PC-3 (cell line): ENCODE measurements around the gene HDAC1. TPM values are rescaled to one million over a fixed set of nuclear protein-coding genes. Genes with fewer than 3 reads are reported as not detected.

ENCODE experiments used
- ATAC-seq: fragments of 200-7000 bp; cut with Tn5 transposase; 2 replicates; pipeline ENCODE4 v1.9.1; 2020; ENCODE audit warnings: mild to moderate bottlenecking, moderate library complexity
- BruUV-seq: library from RNA; stranded (reverse); fragments of 400-500 nt; replicated peaks from 2 replicates; lab custom pipeline; 2021; lab: Mats Ljungman, UMichigan
- CTCF ChIA-PET: fragments of 300-600 bp; sonication (Branson Sonifier 250); formaldehyde crosslinking; loops from one replicate; lab custom pipeline; 2022; ENCODE audit warnings: antibody characterized with exemption; lab: Charles Lee
- POLR2A ChIA-PET: fragments of 300-600 bp; sonication (Branson Sonifier 250); formaldehyde crosslinking; loops from one replicate; lab custom pipeline; 2022; ENCODE audit warnings: antibody characterized with exemption; ENCODE audit not compliant: unreplicated experiment; lab: Charles Lee
- DNase-seq: peaks from one replicate; pipeline ENCODE4 v3.0.0-alpha.2; 2015
- H2AFZ ChIP-seq: fragments of 300-600 bp; sonication (generic); 2 replicates; pipeline ENCODE4 v1.6.0; 2016; ENCODE audit warnings: antibody characterized with exemption, low read length
- H3F3A ChIP-seq: fragments of 300-600 bp; sonication (generic); one replicate; pipeline ENCODE4 v1.6.0; 2017; ENCODE audit warnings: antibody characterized with exemption, low read length, control low read depth, mild to moderate bottlenecking; ENCODE audit not compliant: unreplicated experiment
- H3K27ac ChIP-seq: fragments of 300-600 bp; sonication (generic); 2 replicates; pipeline ENCODE4 v1.5.1; 2016; ENCODE audit warnings: mild to moderate bottlenecking, low read length
- H3K27me3 ChIP-seq: fragments of 300-600 bp; sonication (generic); 2 replicates; pipeline ENCODE4 v1.6.1; 2016; ENCODE audit warnings: low read length, mixed read lengths
- H3K36me3 ChIP-seq: fragments of 300-600 bp; sonication (generic); 2 replicates; pipeline ENCODE4 v1.6.1; 2016; ENCODE audit warnings: low read depth, mixed run types, low read length, mixed read lengths
- H3K4me1 ChIP-seq: fragments of 300-600 bp; sonication (generic); 2 replicates; pipeline ENCODE4 v1.5.1; 2016; ENCODE audit warnings: low read length; ENCODE audit not compliant: insufficient read depth
- H3K4me2 ChIP-seq: fragments of 300-600 bp; sonication (generic); 2 replicates; pipeline ENCODE4 v1.6.0; 2016; ENCODE audit warnings: low read length
- H3K4me3 ChIP-seq: fragments of 300-600 bp; sonication (generic); 2 replicates; pipeline ENCODE4 v1.5.1; 2016; ENCODE audit warnings: mild to moderate bottlenecking, low read length, mixed read lengths
- H3K79me2 ChIP-seq: fragments of 300-600 bp; sonication (generic); 2 replicates; pipeline ENCODE4 v1.6.1; 2017; ENCODE audit warnings: low read length, mixed read lengths
- H3K9ac ChIP-seq: fragments of 300-600 bp; sonication (generic); 2 replicates; pipeline ENCODE4 v1.6.0; 2016; ENCODE audit warnings: mild to moderate bottlenecking, low read length
- H3K9me2 ChIP-seq: fragments of 300-600 bp; sonication (generic); replicated peaks from 2 replicates; pipeline ENCODE4 v1.6.1; 2016; ENCODE audit warnings: mixed run types, low read length, mixed read lengths
- H3K9me3 ChIP-seq: fragments of 300-600 bp; sonication (generic); 2 replicates; pipeline ENCODE4 v1.6.1; 2016; ENCODE audit warnings: low read length, mixed read lengths
- H4K20me1 ChIP-seq: fragments of 300-600 bp; sonication (generic); 2 replicates; pipeline ENCODE4 v1.6.1; 2016; ENCODE audit warnings: low read length, mixed read lengths
- CTCF ChIP-seq: fragments of 300-600 bp; sonication (generic); conservative IDR thresholded peaks from 2 replicates; pipeline ENCODE4 v1.5.1; 2017; ENCODE audit warnings: antibody characterized with exemption, low read depth, mild to moderate bottlenecking, low read length
- EZH2 ChIP-seq: fragments of 300-600 bp; sonication (generic); IDR thresholded peaks from one replicate; pipeline ENCODE4 v1.6.1; 2017; ENCODE audit warnings: antibody characterized with exemption, mild to moderate bottlenecking, low read length; ENCODE audit not compliant: unreplicated experiment
- EZH2phosphoT487 ChIP-seq: fragments of 300-600 bp; sonication (generic); IDR thresholded peaks from 2 replicates; pipeline ENCODE4 v1.6.1; 2018; ENCODE audit warnings: mild to moderate bottlenecking, antibody characterized with exemption, low read length, borderline replicate concordance
- intact Hi-C: fragments of 100-400 bp; cut with micrococcal nuclease; formaldehyde crosslinking; loops from 2 replicates; pipeline ENCODE4 v1.9.0; 2023
- total RNA-seq: library from RNA; depleted of rRNA; stranded (reverse); fragments of >200 nt; gene quantifications from 2 replicates; pipeline ENCODE4 v1.2.3, GENCODE V29; 2014

The HDAC1 gene
- total RNA-seq, 1 experiment from 2014 or later, result 184 TPM

GRCh38 chr1:32269744-32270143, 22.1 kb upstream of the HDAC1 start:
- no peaks in the 10 kb centered on the region for H3K36me3 ChIP-seq

GRCh38 chr1:32272557-32273390, 19.1 kb upstream of the HDAC1 start:
- H3F3A ChIP-seq, result no peaks in the 10 kb centered on the region
- H3K9ac ChIP-seq, result no peak overlapping the region
- H3K9me2 ChIP-seq, result no peaks in the 10 kb centered on the region
- H3K4me2 ChIP-seq, result peak overlapping the region; percentile 52; the same call in 1 of the 2 replicates
- BruUV-seq, result no TSS peak
- no peak overlapping the region for H3K4me3 ChIP-seq
- no peak for TF ChIP-seq EZH2phosphoT487
- no peak for TF ChIP-seq EZH2
- no peak for TF ChIP-seq CTCF
- H3K27ac ChIP-seq, result no peak overlapping the region
- no peaks in the 10 kb centered on the region for H4K20me1 ChIP-seq
- POLR2A ChIA-PET, result no interaction called here
- no peaks in the 10 kb centered on the region for H3K36me3 ChIP-seq
- no peaks in the 10 kb centered on the region for H3K79me2 ChIP-seq
- no peaks in the 10 kb centered on the region for H3K9me3 ChIP-seq
- ATAC-seq (no peak), DNase-seq (no peak)
- no peaks in the 10 kb centered on the region for H3K27me3 ChIP-seq
- CTCF ChIA-PET, result no interaction called here
- peaks cover 13% of the 10 kb centered on the region for H3K4me1 ChIP-seq
- H2AFZ ChIP-seq, result no peak overlapping the region
- intact Hi-C loops, result no loop called here

More at GRCh38 chr1:32269744-32270143, 22.1 kb upstream of the HDAC1 start:
- Histone ChIP-seq H4K20me1 (no peaks in the 10 kb centered on the region), H3K9ac (no peak overlapping the region), H3K4me3 (no peak overlapping the region), H3K9me2 (no peaks in the 10 kb centered on the region), H3K27ac (no peak overlapping the region), H3K4me2 (no peak overlapping the region), H3K9me3 (no peaks in the 10 kb centered on the region), H2AFZ (no peak overlapping the region), H3F3A (no peaks in the 10 kb centered on the region), H3K4me1 (peaks cover 13% of the 10 kb centered on the region), H3K79me2 (no peaks in the 10 kb centered on the region), H3K27me3 (no peaks in the 10 kb centered on the region)
- BruUV-seq, result no TSS peak
- DNase-seq (no peak), ATAC-seq (no peak)
- POLR2A ChIA-PET, result no interaction called here
- CTCF ChIA-PET, result no interaction called here
- TF ChIP-seq EZH2 (no peak), CTCF (no peak), EZH2phosphoT487 (no peak)
- intact Hi-C loops, result no loop called here
